Vagina (tissue), 2 donors: Measurements from ENCODE around the gene PLEKHA6. TPM values are rescaled to one million over a fixed set of nuclear protein-coding genes. Genes with fewer than 3 reads are reported as not detected.

ENCODE experiments used
- DNase-seq, 2 donors: peaks; one replicate each; pipeline ENCODE4 v3.0.0-alpha.2; 2017; ENCODE audit errors: extremely low spot score in 2 of 2
- H3K27ac ChIP-seq: fragments of 200-600 bp; sonication (generic); one replicate; pipeline ENCODE4 v1.5.1; 2019
- H3K27me3 ChIP-seq: fragments of 200-600 bp; sonication (generic); one replicate; pipeline ENCODE4 v1.5.1; 2019
- H3K36me3 ChIP-seq, 2 donors: fragments of 200-600 bp; sonication (generic); one replicate each; pipeline ENCODE4 v1.5.1; 2017 to 2019
- H3K4me1 ChIP-seq: fragments of 200-600 bp; sonication (generic); one replicate; pipeline ENCODE4 v1.5.1; 2019
- H3K4me3 ChIP-seq, 2 donors: fragments of 200-600 bp; sonication (generic); 1 replicate in 1 of 2; 2 replicates in 1 of 2; pipeline ENCODE4 v1.5.1; 2016 to 2019
- H3K9me3 ChIP-seq: fragments of 200-600 bp; sonication (generic); one replicate; pipeline ENCODE4 v1.5.1; 2019
- CTCF ChIP-seq, 3 experiments: fragments of 450-650 bp in 2 of 3; fragments of 200-600 bp in 1 of 3; sonication (generic) in 1 of 3; IDR thresholded peaks; one replicate each; pipeline ENCODE4 v1.5.1; 2017 to 2019; ENCODE audit warnings: antibody characterized with exemption in 3 of 3, mild to moderate bottlenecking in 2 of 3, moderate library complexity in 2 of 3
- POLR2A ChIP-seq, 2 donors: fragments of 450-650 bp; IDR thresholded peaks; one replicate each; pipeline ENCODE4 v1.6.1; 2017; ENCODE audit warnings: antibody characterized with exemption in 2 of 2, mild to moderate bottlenecking in 2 of 2, moderate library complexity in 2 of 2
- POLR2AphosphoS5 ChIP-seq, 2 donors: sonication (generic); formaldehyde crosslinking; IDR thresholded peaks; one replicate each; pipeline ENCODE4 v1.9.0; 2017; ENCODE audit warnings: antibody characterized with exemption in 2 of 2, mild to moderate bottlenecking in 2 of 2, low read depth in 1 of 2; ENCODE audit not compliant: insufficient read depth in 1 of 2
- intact Hi-C: fragments of 100-400 bp; cut with DNase I; formaldehyde crosslinking; loops from one replicate; pipeline ENCODE4 v1.15.1; 2023
- total RNA-seq: library from RNA; depleted of rRNA; stranded (reverse); fragments of >200 nt; gene quantifications from one replicate; pipeline ENCODE4 v1.2.3, GENCODE V29; 2016

Gene PLEKHA6
- total RNA-seq, 1 donor from 2014 or later = 15.0 TPM

- no peak for DNase-seq
- Histone ChIP-seq H3K4me3 (no peak overlapping the region), H3K9me3 (no peaks in the 10 kb centered on the region), H3K27ac (no peak overlapping the region), H3K4me1 (no peaks in the 10 kb centered on the region), H3K27me3 (no peaks in the 10 kb centered on the region), H3K36me3 (no peaks in the 10 kb centered on the region)
- TF ChIP-seq POLR2AphosphoS5 (IDR thresholded peaks at IDR 0.05; ENCODE audit: insufficient read depth in 1 of 2, low read depth in 1 of 2) = no peak
- no peak for TF ChIP-seq POLR2A (IDR thresholded peaks at IDR 0.05)
- no peak for TF ChIP-seq CTCF (IDR thresholded peaks at IDR 0.05)
- intact Hi-C loops = no loop called here
Observed at GRCh38 chr1:204180133-204180532, 179.6 kb downstream of the PLEKHA6 start.

- no peaks in the 10 kb centered on the region for H3K4me1 ChIP-seq
- DNase-seq = no peak
- no peak overlapping the region for H3K27ac ChIP-seq
- no peaks in the 10 kb centered on the region for H3K36me3 ChIP-seq
- H3K9me3 ChIP-seq = no peaks in the 10 kb centered on the region
- intact Hi-C loops = no loop called here
- no peak overlapping the region for H3K4me3 ChIP-seq
- no peaks in the 10 kb centered on the region for H3K27me3 ChIP-seq
- no peak for TF ChIP-seq CTCF (IDR thresholded peaks at IDR 0.05)
- no peak for TF ChIP-seq POLR2AphosphoS5 (IDR thresholded peaks at IDR 0.05; ENCODE audit: insufficient read depth in 1 of 2, low read depth in 1 of 2)
- no peak for TF ChIP-seq POLR2A (IDR thresholded peaks at IDR 0.05)
Observed at GRCh38 chr1:204178487-204179281, 181.0 kb downstream of the PLEKHA6 start.

- intact Hi-C loops = no loop called here
Observed at GRCh38 chr1:204177133-204177532, 182.6 kb downstream of the PLEKHA6 start.

GRCh38 chr1:204176049-204176448 lies 183.7 kb downstream of the PLEKHA6 start:
- Histone ChIP-seq H3K4me1 (no peaks in the 10 kb centered on the region), H3K9me3 (no peaks in the 10 kb centered on the region), H3K36me3 (no peaks in the 10 kb centered on the region), H3K4me3 (no peak overlapping the region), H3K27ac (no peak overlapping the region), H3K27me3 (no peaks in the 10 kb centered on the region)
- no peak for DNase-seq
- TF ChIP-seq CTCF (IDR thresholded peaks at IDR 0.05) = no peak
- no peak for TF ChIP-seq POLR2AphosphoS5 (IDR thresholded peaks at IDR 0.05; ENCODE audit: insufficient read depth in 1 of 2, low read depth in 1 of 2)
- no peak for TF ChIP-seq POLR2A (IDR thresholded peaks at IDR 0.05)
- intact Hi-C loops = no loop called here

More at GRCh38 chr1:204177133-204177532, 182.6 kb downstream of the PLEKHA6 start:
- TF ChIP-seq POLR2A (IDR thresholded peaks at IDR 0.05) (no peak), CTCF (IDR thresholded peaks at IDR 0.05) (no peak), POLR2AphosphoS5 (IDR thresholded peaks at IDR 0.05; ENCODE audit: insufficient read depth in 1 of 2, low read depth in 1 of 2) (no peak)
- DNase-seq = no peak
- no peak overlapping the region for H3K4me3 ChIP-seq
- H3K36me3 ChIP-seq = no peaks in the 10 kb centered on the region
- H3K27me3 ChIP-seq = no peaks in the 10 kb centered on the region
- H3K9me3 ChIP-seq = no peaks in the 10 kb centered on the region
- no peaks in the 10 kb centered on the region for H3K4me1 ChIP-seq
- H3K27ac ChIP-seq = no peak overlapping the region

GRCh38 chr1:204174958-204175357 lies 184.8 kb downstream of the PLEKHA6 start:
- Histone ChIP-seq H3K27me3 (no peaks in the 10 kb centered on the region), H3K27ac (no peak overlapping the region), H3K36me3 (no peaks in the 10 kb centered on the region), H3K4me1 (no peaks in the 10 kb centered on the region), H3K4me3 (no peak overlapping the region), H3K9me3 (peaks cover under 1% of the 10 kb centered on the region)
- intact Hi-C loops = no loop called here
- no peak for DNase-seq
- TF ChIP-seq POLR2AphosphoS5 (IDR thresholded peaks at IDR 0.05; ENCODE audit: insufficient read depth in 1 of 2, low read depth in 1 of 2) (no peak), POLR2A (IDR thresholded peaks at IDR 0.05) (no peak), CTCF (IDR thresholded peaks at IDR 0.05) (no peak)
